K562 (cell line): Measurements from ENCODE around the gene HOXA9. TPM values are rescaled to one million over a fixed set of nuclear protein-coding genes. Genes with fewer than 3 reads are reported as not detected.

ENCODE experiments used
- ATAC-seq: fragments of 200-7000 bp; cut with Tn5 transposase; 3 replicates; pipeline ENCODE4 v1.9.1; 2020; ENCODE audit warnings: moderate library complexity
- BruUV-seq: library from RNA; stranded (reverse); fragments of 400-500 nt; replicated peaks from 2 replicates; lab custom pipeline; 2021; lab: Mats Ljungman, UMichigan
- CTCF ChIA-PET: fragments of 300-600 bp; formaldehyde crosslinking; extraction: SDS; loops from one replicate; lab custom pipeline; 2021; ENCODE audit warnings: low intra/inter-chr PET ratio; lab: Yijun Ruan, JAX
- POLR2A ChIA-PET: fragments of 300-600, 350-650 bp; sonication (Branson Sonifier 250); formaldehyde crosslinking; extraction: SDS; loops from one replicate; lab custom pipeline; 2021; ENCODE audit warnings: antibody characterized with exemption, inconsistent platforms; lab: Yijun Ruan, JAX
- DNase-seq, 4 experiments: peaks; one replicate each; pipeline versions ENCODE4 v3.0.0 to v3.0.0-alpha.2; 2011 to 2018; ENCODE audit warnings: low spot score in 3 of 4, mixed read lengths in 3 of 4; ENCODE audit errors: extremely low read depth in 1 of 4
- FAIRE-seq: peaks from 2 replicates; lab custom pipeline; 2011; peaks lifted over from hg19 to GRCh38; lab: Jason Lieb, UNC
- H2AFZ ChIP-seq: 2 replicates; pipeline ENCODE4 v1.6.0; 2011; ENCODE audit warnings: low read depth, low read length, control low read depth, inconsistent platforms
- H3K27ac ChIP-seq: fragments of 200-600 bp; 3 replicates; pipeline ENCODE4 v1.8.0; 2011; ENCODE audit warnings: low read depth, mild to moderate bottlenecking, control low read depth, inconsistent platforms, low read length, moderate library complexity, mixed read lengths; ENCODE audit errors: extremely low read depth
- H3K27me3 ChIP-seq, 2 experiments: fragments of 300-600 bp in 1 of 2; 2 replicates in 1 of 2; 3 replicates in 1 of 2; pipeline versions ENCODE4 v1.6.0 to v1.8.0; 2011; ENCODE audit warnings: inconsistent platforms in 2 of 2, low read length in 2 of 2, mild to moderate bottlenecking in 1 of 2, mixed read lengths in 1 of 2, moderate library complexity in 1 of 2; ENCODE audit not compliant: control insufficient read depth in 2 of 2, insufficient read depth in 2 of 2
- H3K36me3 ChIP-seq: fragments of 300-600 bp; 3 replicates; pipeline ENCODE4 v1.8.0; 2011; ENCODE audit warnings: mild to moderate bottlenecking, low read length, inconsistent platforms; ENCODE audit not compliant: control insufficient read depth, insufficient read depth
- H3K4me1 ChIP-seq, 2 experiments: fragments of 200-600 bp in 1 of 2; replicated peaks in 1 of 2; 2 replicates in 1 of 2; 3 replicates in 1 of 2; pipeline versions ENCODE4 v1.5.1 to v1.8.0; 2011; ENCODE audit warnings: inconsistent platforms in 2 of 2, low read length in 2 of 2, mild to moderate bottlenecking in 1 of 2, mixed read lengths in 1 of 2, moderate library complexity in 1 of 2; ENCODE audit not compliant: control insufficient read depth in 2 of 2, insufficient read depth in 2 of 2
- H3K4me2 ChIP-seq: 2 replicates; pipeline ENCODE4 v1.6.1; 2011; ENCODE audit warnings: low read length, control low read depth, inconsistent platforms, mixed read lengths; ENCODE audit not compliant: insufficient read depth
- H3K4me3 ChIP-seq: fragments of 200-600 bp; sonication (generic), shearing (Covaris generic); 2 replicates; pipeline ENCODE4 v1.5.1; 2016; ENCODE audit warnings: control low read depth, inconsistent platforms
- H3K79me2 ChIP-seq: fragments of 200-600 bp; 3 replicates; pipeline ENCODE4 v1.8.0; 2011; ENCODE audit warnings: low read length, inconsistent platforms; ENCODE audit not compliant: control insufficient read depth, insufficient read depth
- H3K9ac ChIP-seq, 2 experiments: 2 replicates each; pipeline versions ENCODE4 v1.6.0 to v1.6.1; 2011; ENCODE audit warnings: low read depth in 2 of 2, low read length in 2 of 2, control low read depth in 1 of 2, inconsistent platforms in 1 of 2, mild to moderate bottlenecking in 1 of 2, mixed read lengths in 1 of 2; ENCODE audit not compliant: insufficient read depth in 1 of 2
- H3K9me1 ChIP-seq: one replicate; pipeline ENCODE4 v1.6.0; 2011; ENCODE audit warnings: inconsistent platforms, mild to moderate bottlenecking, low read length, moderate library complexity; ENCODE audit not compliant: control insufficient read depth, insufficient read depth
- H3K9me3 ChIP-seq: replicated peaks from 2 replicates; pipeline ENCODE4 v1.5.1; 2011; ENCODE audit warnings: low read depth, low read length, inconsistent platforms; ENCODE audit not compliant: control insufficient read depth, insufficient read depth
- H4K20me1 ChIP-seq: replicated peaks from 2 replicates; pipeline ENCODE4 v1.6.1; 2011; ENCODE audit warnings: low read length, inconsistent platforms, mixed read lengths; ENCODE audit not compliant: control insufficient read depth, insufficient read depth
- CREBBP ChIP-seq: IDR thresholded peaks from one replicate; pipeline ENCODE4 v1.6.1; 2012; ENCODE audit warnings: low read depth, mild to moderate bottlenecking, control low read depth, inconsistent platforms, low read length
- E2F3 ChIP-seq: fragments of 250-450 bp; sonication (Bioruptor Pico); IDR thresholded peaks from 2 replicates; pipeline ENCODE4 v1.4.0; 2020; ENCODE audit warnings: mild to moderate bottlenecking
- ELF2 ChIP-seq: fragments of 250-450 bp; sonication (Bioruptor Pico); IDR thresholded peaks from 2 replicates; pipeline ENCODE4 v1.5.0; 2021; ENCODE audit warnings: mild to moderate bottlenecking
- HDAC1 ChIP-seq, 2 experiments: fragments of 450-650 bp; IDR thresholded peaks; 2 replicates each; pipeline ENCODE4 v1.6.1; 2016 to 2017; ENCODE audit warnings: inconsistent platforms in 1 of 2, mild to moderate bottlenecking in 1 of 2, moderate library complexity in 1 of 2
- RHOXF2B ChIP-seq: fragments of 250-450 bp; sonication (Bioruptor Pico); conservative IDR thresholded peaks from 2 replicates; pipeline ENCODE4 v1.5.1; 2021
- SMAD4 ChIP-seq: fragments of 250-450 bp; sonication (Bioruptor Pico); conservative IDR thresholded peaks from 2 replicates; pipeline ENCODE4 v1.8.0; 2021; ENCODE audit warnings: inconsistent platforms, mild to moderate bottlenecking, moderate library complexity
- WGBS: fragments of 100-300 bp; shearing (Covaris generic); methylation state at CpG from one replicate; pipeline ENCODE4 v1.1.6; 2016; ENCODE audit warnings: low coverage, mixed read lengths; ENCODE audit not compliant: insufficient coverage; ENCODE audit errors: missing lambda C conversion rate; 5-methylcytosine and 5-hydroxymethylcytosine counted together
- in situ Hi-C: fragments of 300-500 bp; cut with MboI; formaldehyde crosslinking; loops from 4 replicates; pipeline ENCODE4 v1.15.0; 2018; ENCODE audit warnings: inconsistent platforms, mixed read lengths
- intact Hi-C: fragments of 100-400 bp; cut with micrococcal nuclease; formaldehyde crosslinking; loops from 2 replicates; pipeline ENCODE4 v1.14.2; 2022
- polyA plus RNA-seq, 8 experiments: library from polyadenylated mRNA; depleted of rRNA in 4 of 8; stranded (reverse) in 5 of 8; unstranded in 3 of 8; fragments of >200 nt; fragmentation: Nextera tagmentation in 2 of 8; fragmentation: Illumina TruSeq in 1 of 8; extraction: Ambion mirVana in 2 of 8; extraction: Trizol in 1 of 8; gene quantifications; 2 replicates each; pipeline versions ENCODE4 v1.2.1 to v1.2.3, GENCODE V29; 2011 to 2014; ENCODE audit warnings: inconsistent platforms in 1 of 8, missing spikeins in 1 of 8
- total RNA-seq, 7 experiments: library from RNA; depleted of rRNA in 6 of 7; stranded (reverse); fragments of >200 nt in 6 of 7; fragmentation: Illumina TruSeq in 2 of 7; extraction: Trizol in 2 of 7; gene quantifications; 2 replicates each; pipeline versions ENCODE4 v1.2.1 to v1.2.3, GENCODE V29; 2011 to 2021; ENCODE audit warnings: low replicate concordance in 1 of 7
- TF ChIP-seq, protein P1 (sequence below), 2 experiments: fragments of 450-650 bp; formaldehyde crosslinking in 1 of 2; IDR thresholded peaks; 2 replicates each; pipeline versions ENCODE4 v1.4.0 to v1.6.1; 2014 to 2020; ENCODE audit warnings: mild to moderate bottlenecking in 2 of 2, borderline replicate concordance in 1 of 2, low read depth in 1 of 2
- TF ChIP-seq, protein P2 (sequence below), 2 experiments: IDR thresholded peaks; 2 replicates each; pipeline ENCODE4 v1.6.1; 2012; ENCODE audit warnings: improper control_type of control experiment in 2 of 2, low read depth in 2 of 2, low read length in 2 of 2, borderline replicate concordance in 1 of 2

Gene HOXA9
- total and polyA plus RNA-seq, 9 of the 15 experiments (the other 6 are each of a cell fraction or from before 2014, with no cell fraction given): not detected

DNA sequence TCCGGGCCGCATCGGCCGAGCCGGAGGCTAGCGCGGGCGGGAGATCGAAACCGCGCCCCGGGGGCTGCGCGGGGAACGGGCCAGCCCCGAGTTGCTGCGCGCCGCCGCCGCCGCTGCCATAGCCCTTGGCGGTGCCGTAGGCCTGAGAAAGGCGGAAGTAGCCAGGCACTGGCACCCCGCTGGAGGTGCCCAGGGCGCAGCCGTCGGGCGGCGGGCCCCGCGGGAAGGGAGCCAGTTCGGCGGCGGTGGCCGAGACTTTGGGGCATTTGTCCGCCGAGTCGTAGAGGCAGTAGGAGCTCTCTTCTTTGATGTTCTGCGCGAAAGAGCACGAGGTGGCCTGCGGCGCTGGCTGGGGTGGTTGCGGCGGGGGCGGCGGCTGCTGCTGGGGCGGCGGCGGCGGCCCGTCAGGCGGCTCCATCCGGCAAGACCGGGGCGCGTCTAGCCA lies 8.2 kb upstream of the HOXA9 start:
- no peak overlapping the region for H3K4me3 ChIP-seq
- H3K9ac ChIP-seq: no peak overlapping the region
- no peak for TF ChIP-seq RHOXF2B (CRISPR knock-in tag)
- TF ChIP-seq, protein P1, sequence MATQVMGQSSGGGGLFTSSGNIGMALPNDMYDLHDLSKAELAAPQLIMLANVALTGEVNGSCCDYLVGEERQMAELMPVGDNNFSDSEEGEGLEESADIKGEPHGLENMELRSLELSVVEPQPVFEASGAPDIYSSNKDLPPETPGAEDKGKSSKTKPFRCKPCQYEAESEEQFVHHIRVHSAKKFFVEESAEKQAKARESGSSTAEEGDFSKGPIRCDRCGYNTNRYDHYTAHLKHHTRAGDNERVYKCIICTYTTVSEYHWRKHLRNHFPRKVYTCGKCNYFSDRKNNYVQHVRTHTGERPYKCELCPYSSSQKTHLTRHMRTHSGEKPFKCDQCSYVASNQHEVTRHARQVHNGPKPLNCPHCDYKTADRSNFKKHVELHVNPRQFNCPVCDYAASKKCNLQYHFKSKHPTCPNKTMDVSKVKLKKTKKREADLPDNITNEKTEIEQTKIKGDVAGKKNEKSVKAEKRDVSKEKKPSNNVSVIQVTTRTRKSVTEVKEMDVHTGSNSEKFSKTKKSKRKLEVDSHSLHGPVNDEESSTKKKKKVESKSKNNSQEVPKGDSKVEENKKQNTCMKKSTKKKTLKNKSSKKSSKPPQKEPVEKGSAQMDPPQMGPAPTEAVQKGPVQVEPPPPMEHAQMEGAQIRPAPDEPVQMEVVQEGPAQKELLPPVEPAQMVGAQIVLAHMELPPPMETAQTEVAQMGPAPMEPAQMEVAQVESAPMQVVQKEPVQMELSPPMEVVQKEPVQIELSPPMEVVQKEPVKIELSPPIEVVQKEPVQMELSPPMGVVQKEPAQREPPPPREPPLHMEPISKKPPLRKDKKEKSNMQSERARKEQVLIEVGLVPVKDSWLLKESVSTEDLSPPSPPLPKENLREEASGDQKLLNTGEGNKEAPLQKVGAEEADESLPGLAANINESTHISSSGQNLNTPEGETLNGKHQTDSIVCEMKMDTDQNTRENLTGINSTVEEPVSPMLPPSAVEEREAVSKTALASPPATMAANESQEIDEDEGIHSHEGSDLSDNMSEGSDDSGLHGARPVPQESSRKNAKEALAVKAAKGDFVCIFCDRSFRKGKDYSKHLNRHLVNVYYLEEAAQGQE (IDR thresholded peaks at IDR 0.05; ENCODE audit: borderline replicate concordance): no peak
- TF ChIP-seq, protein P1 (CRISPR knock-in tag; IDR thresholded peaks at IDR 0.05; ENCODE audit: low read depth): no peak
- no peak for TF ChIP-seq CREBBP
- no peak for TF ChIP-seq SMAD4 (CRISPR knock-in tag)
- TF ChIP-seq, protein P2, sequence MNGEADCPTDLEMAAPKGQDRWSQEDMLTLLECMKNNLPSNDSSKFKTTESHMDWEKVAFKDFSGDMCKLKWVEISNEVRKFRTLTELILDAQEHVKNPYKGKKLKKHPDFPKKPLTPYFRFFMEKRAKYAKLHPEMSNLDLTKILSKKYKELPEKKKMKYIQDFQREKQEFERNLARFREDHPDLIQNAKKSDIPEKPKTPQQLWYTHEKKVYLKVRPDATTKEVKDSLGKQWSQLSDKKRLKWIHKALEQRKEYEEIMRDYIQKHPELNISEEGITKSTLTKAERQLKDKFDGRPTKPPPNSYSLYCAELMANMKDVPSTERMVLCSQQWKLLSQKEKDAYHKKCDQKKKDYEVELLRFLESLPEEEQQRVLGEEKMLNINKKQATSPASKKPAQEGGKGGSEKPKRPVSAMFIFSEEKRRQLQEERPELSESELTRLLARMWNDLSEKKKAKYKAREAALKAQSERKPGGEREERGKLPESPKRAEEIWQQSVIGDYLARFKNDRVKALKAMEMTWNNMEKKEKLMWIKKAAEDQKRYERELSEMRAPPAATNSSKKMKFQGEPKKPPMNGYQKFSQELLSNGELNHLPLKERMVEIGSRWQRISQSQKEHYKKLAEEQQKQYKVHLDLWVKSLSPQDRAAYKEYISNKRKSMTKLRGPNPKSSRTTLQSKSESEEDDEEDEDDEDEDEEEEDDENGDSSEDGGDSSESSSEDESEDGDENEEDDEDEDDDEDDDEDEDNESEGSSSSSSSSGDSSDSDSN (IDR thresholded peaks at IDR 0.05; ENCODE audit: borderline replicate concordance in 1 of 2, low read depth in 2 of 2, low read length in 2 of 2): no peak
- no peak for TF ChIP-seq ELF2
- no peak for TF ChIP-seq HDAC1 (IDR thresholded peaks at IDR 0.05)
- no peak for TF ChIP-seq E2F3
- TF ChIP-seq, all 486 proteins: peak for 0
- Histone ChIP-seq H3K4me1 (peaks cover 0 to 3% of the 10 kb centered on the region in 2 experiments; a peak in 1 of 5 replicates), H3K9me1 (no peaks in the 10 kb centered on the region), H3K27me3 (peaks cover 27 to 70% of the 10 kb centered on the region in 2 experiments), H4K20me1 (no peaks in the 10 kb centered on the region), H2AFZ (no peak overlapping the region), H3K27ac (no peak overlapping the region), H3K4me2 (no peak overlapping the region), H3K36me3 (no peaks in the 10 kb centered on the region), H3K79me2 (no peaks in the 10 kb centered on the region), H3K9me3 (no peaks in the 10 kb centered on the region)
- in situ Hi-C loops: loop anchor here (25.0 kb wide), 3 partner anchors 661 to 1286 kb away; no protein-coding TSS in a partner anchor
- FAIRE-seq: no peak
- intact Hi-C loops: no loop called here
- no peak for DNase-seq
- ATAC-seq: no peak
- POLR2A ChIA-PET: no interaction called here
- CTCF ChIA-PET: no interaction called here
- BruUV-seq: no TSS peak
- WGBS: 75% methylated on average over 27 of the region's 59 CpGs
